NCI-H2196 (cell line): ENCODE results near the gene DPP6.
A peak's percentile ranks its signal among the peaks of the same experiment; 100 is the strongest.
"Not testable (repeated sequence)": the region's sequence is repeated elsewhere in the genome, so short reads cannot be mapped to it uniquely, and the experiment has no call there.

Experiments used
- DNase-seq: peaks from one replicate; lab custom pipeline; 2025; ENCODE audit not compliant: unreplicated experiment; lab: John Stamatoyannopoulos, UW

The DPP6 gene

GRCh38 chr7:154915600-154915999 is 863.4 kb downstream of the DPP6 start:
- no peak for DNase-seq

DNA sequence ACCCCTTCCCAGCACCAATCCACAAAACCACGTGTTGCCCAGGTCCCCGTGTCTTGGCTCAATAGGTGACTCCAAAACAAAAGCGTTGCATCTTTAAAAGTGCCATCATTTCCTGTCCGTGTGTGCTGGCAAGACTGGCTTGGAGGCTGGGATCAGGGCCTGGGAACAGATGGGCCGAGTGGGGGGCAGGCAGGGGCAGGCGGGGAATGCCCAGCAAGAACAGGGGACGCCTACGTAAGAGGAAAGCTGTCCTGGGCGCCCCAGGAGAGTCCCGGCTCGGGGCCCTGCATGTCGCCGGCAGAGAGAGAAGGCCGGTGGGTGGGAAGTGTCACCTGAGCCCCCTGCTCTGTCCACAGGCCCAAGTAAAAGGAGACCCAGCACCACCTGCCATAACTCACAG is 864.2 kb downstream of the DPP6 start:
- DNase-seq: no peak

- no peak for DNase-seq
Observed at GRCh38 chr7:154916856-154917807, 864.9 kb downstream of the DPP6 start.

DNA sequence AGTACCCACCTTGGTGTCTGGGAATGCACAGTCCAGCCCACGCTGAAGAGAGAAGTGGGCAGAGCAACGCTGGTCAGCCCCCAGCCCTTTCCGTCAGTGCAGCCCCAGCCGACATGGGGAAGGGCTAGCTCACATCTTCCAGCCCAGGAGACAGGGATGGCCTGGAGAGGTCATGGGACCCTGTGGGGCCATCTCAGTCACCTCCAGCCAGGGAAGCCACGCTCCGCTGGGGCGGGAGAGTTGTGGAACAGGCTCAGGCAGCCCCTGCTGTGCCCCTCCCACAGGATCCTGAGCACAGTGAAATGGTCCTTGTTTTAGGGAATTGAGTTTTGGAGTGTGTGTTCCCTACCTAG is 865.6 kb downstream of the DPP6 start:
- no peak for DNase-seq

DNA sequence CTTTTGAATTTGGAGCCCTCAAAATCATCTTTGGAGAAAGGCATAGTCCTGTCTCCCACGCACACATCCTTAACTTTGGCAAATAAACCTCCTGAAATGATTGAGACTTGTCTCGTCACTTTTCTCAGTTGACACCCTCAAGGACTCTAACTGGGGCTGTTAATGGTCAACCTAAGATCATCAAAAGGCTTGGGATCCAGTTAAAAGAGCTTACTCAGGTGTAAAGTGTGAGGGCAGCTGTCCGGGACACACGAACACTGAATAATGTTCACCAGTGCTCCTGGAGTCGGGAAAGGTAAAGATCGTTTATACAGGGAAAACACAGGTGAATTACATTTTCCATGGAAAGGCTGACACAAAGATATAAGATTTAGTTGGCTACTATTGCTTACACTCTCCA is 866.1 kb downstream of the DPP6 start:
- DNase-seq: no peak

GRCh38 chr7:154918741-154919140 is 866.5 kb downstream of the DPP6 start:
- DNase-seq: no peak

GRCh38 chr7:154919344-154920225 is 867.4 kb downstream of the DPP6 start:
- no peak for DNase-seq

GRCh38 chr7:154922472-154922871 is 870.3 kb downstream of the DPP6 start:
- not testable (repeated sequence) for DNase-seq

DNA sequence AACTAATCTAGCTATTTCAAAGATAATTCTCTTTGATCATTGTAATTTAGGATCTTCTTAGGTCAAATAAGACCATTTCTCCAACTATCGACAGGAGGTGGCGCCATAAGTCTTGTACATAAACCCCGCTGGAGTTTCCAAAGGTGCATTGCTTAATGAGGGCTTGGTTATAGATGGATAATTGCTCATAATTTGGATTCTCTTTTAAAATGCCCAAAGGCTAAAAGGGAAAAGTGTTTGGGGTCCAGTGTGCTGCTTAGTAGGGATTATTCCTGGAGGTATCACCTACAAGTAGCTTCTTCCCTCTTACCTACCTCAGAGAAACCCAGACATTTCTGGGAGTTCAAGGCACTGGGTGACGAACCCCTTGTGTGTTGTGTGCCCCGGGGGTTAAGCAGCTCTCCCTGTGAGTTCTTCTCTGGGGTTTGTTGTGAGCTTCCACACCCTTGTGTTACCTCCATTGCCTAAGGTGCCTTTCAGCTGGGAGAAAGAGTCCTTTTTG is 875.5 kb downstream of the DPP6 start:
- DNase-seq: peak; percentile 69

- peak; percentile 61 for DNase-seq
Observed at GRCh38 chr7:154928136-154929005, 876.2 kb downstream of the DPP6 start.

GRCh38 chr7:154929006-154929726 is 877.0 kb downstream of the DPP6 start:
- DNase-seq: peak; percentile 10

- no peak for DNase-seq
Observed at GRCh38 chr7:154931906-154932305, 879.7 kb downstream of the DPP6 start.

- not testable (repeated sequence) for DNase-seq
Observed at GRCh38 chr7:154934353-154934952, 882.3 kb downstream of the DPP6 start.

- no peak for DNase-seq
Observed at GRCh38 chr7:154937837-154938236, 885.6 kb downstream of the DPP6 start.

- DNase-seq: no peak
Observed at GRCh38 chr7:154942691-154943090, 890.5 kb downstream of the DPP6 start.
